IMR-90 (cell line): ENCODE results near the gene NINJ2. TPM values are rescaled to one million over a fixed set of nuclear protein-coding genes. Genes with fewer than 3 reads are reported as not detected.

Source experiments
- ATAC-seq: fragments of 200-7000 bp; cut with Tn5 transposase; 2 replicates; pipeline ENCODE4 v1.9.1; 2020; ENCODE audit warnings: low read depth, mild to moderate bottlenecking, moderate library complexity
- BruUV-seq: library from RNA; stranded (reverse); fragments of 400-500 nt; replicated peaks from 2 replicates; lab custom pipeline; 2021; lab: Mats Ljungman, UMichigan
- CTCF ChIA-PET: fragments of 300-600 bp; formaldehyde crosslinking; extraction: SDS; loops from one replicate; lab custom pipeline; 2021; ENCODE audit warnings: antibody characterized with exemption; lab: Yijun Ruan, JAX
- POLR2A ChIA-PET: fragments of 300-600 bp; sonication (Branson Sonifier 250); formaldehyde crosslinking; loops from one replicate; lab custom pipeline; 2022; ENCODE audit warnings: antibody characterized with exemption; ENCODE audit not compliant: unreplicated experiment; lab: Charles Lee
- DNase-seq: peaks from one replicate; pipeline ENCODE4 v3.0.0; 2013
- H2AFZ ChIP-seq: replicated peaks from 2 replicates; pipeline ENCODE3; 2013; ENCODE audit warnings: low read length, mild to moderate bottlenecking; ENCODE audit not compliant: poor library complexity
- H2AK5ac ChIP-seq: 2 replicates; pipeline ENCODE4 v1.6.1; 2013; ENCODE audit warnings: low read depth, low read length, inconsistent platforms
- H2AK9ac ChIP-seq: replicated peaks from 2 replicates; pipeline ENCODE3; 2013; ENCODE audit warnings: mild to moderate bottlenecking, low read depth, low read length, moderate library complexity; ENCODE audit not compliant: poor library complexity
- H2BK120ac ChIP-seq: 2 replicates; pipeline ENCODE4 v1.6.1; 2013; ENCODE audit warnings: low read depth, low read length, inconsistent platforms
- H2BK15ac ChIP-seq: 3 replicates; pipeline ENCODE4 v1.6.1; 2013; ENCODE audit warnings: low read depth, low read length, inconsistent platforms
- H2BK20ac ChIP-seq: 2 replicates; pipeline ENCODE4 v1.6.1; 2013; ENCODE audit warnings: low read depth, mild to moderate bottlenecking, inconsistent platforms, low read length, moderate library complexity
- H2BK5ac ChIP-seq: 2 replicates; pipeline ENCODE4 v1.6.1; 2013; ENCODE audit warnings: mild to moderate bottlenecking, low read depth, low read length, inconsistent platforms; ENCODE audit not compliant: poor library complexity, severe bottlenecking
- H3K14ac ChIP-seq: replicated peaks from 2 replicates; pipeline ENCODE4 v1.6.1; 2013; ENCODE audit warnings: low read depth, low read length, inconsistent platforms
- H3K18ac ChIP-seq: 2 replicates; pipeline ENCODE4 v1.6.1; 2013; ENCODE audit warnings: low read depth, low read length, control low read depth
- H3K23ac ChIP-seq: 2 replicates; pipeline ENCODE4 v1.6.1; 2013; ENCODE audit warnings: low read depth, low read length, inconsistent platforms
- H3K27ac ChIP-seq: 2 replicates; pipeline ENCODE4 v1.5.1; 2013; ENCODE audit warnings: mild to moderate bottlenecking, control low read depth, low read length; ENCODE audit not compliant: insufficient read depth
- H3K27me3 ChIP-seq: 2 replicates; pipeline ENCODE4 v1.6.1; 2013; ENCODE audit warnings: low read length; ENCODE audit not compliant: control insufficient read depth, insufficient read depth
- H3K36me3 ChIP-seq: 2 replicates; pipeline ENCODE4 v1.6.1; 2013; ENCODE audit warnings: low read length, mixed read lengths; ENCODE audit not compliant: control insufficient read depth, insufficient read depth
- H3K4ac ChIP-seq: 2 replicates; pipeline ENCODE4 v1.6.1; 2013; ENCODE audit warnings: low read depth, low read length, inconsistent platforms
- H3K4me1 ChIP-seq: 2 replicates; pipeline ENCODE4 v1.6.1; 2013; ENCODE audit warnings: low read length, mixed read lengths; ENCODE audit not compliant: control insufficient read depth, insufficient read depth
- H3K4me2 ChIP-seq: 2 replicates; pipeline ENCODE4 v1.6.1; 2013; ENCODE audit warnings: low read depth, mild to moderate bottlenecking, control low read depth, low read length, moderate library complexity
- H3K4me3 ChIP-seq: 2 replicates; pipeline ENCODE4 v1.5.1; 2013; ENCODE audit warnings: low read depth, mild to moderate bottlenecking, control low read depth, low read length, moderate library complexity; ENCODE audit not compliant: insufficient read depth
- H3K56ac ChIP-seq: 2 replicates; pipeline ENCODE4 v1.6.1; 2013; ENCODE audit warnings: low read length, inconsistent platforms; ENCODE audit not compliant: insufficient read depth; ENCODE audit errors: extremely low read depth
- H3K79me1 ChIP-seq, 2 experiments: 2 replicates each; pipeline ENCODE4 v1.6.1; 2013; ENCODE audit warnings: low read length in 2 of 2, inconsistent platforms in 1 of 2, low read depth in 1 of 2
- H3K9ac ChIP-seq: 2 replicates; pipeline ENCODE4 v1.6.1; 2013; ENCODE audit warnings: low read depth, low read length, control low read depth
- H3K9me1 ChIP-seq: 2 replicates; pipeline ENCODE4 v1.6.1; 2013; ENCODE audit warnings: low read length, inconsistent platforms; ENCODE audit not compliant: insufficient read depth
- H3K9me3 ChIP-seq: 2 replicates; pipeline ENCODE4 v1.6.1; 2013; ENCODE audit warnings: low read length; ENCODE audit not compliant: control insufficient read depth, insufficient read depth
- H4K20me1 ChIP-seq: 2 replicates; pipeline ENCODE4 v1.6.1; 2013; ENCODE audit warnings: low read length, inconsistent platforms; ENCODE audit not compliant: insufficient read depth
- H4K5ac ChIP-seq: 2 replicates; pipeline ENCODE4 v1.6.1; 2013; ENCODE audit warnings: mild to moderate bottlenecking, low read depth, low read length, control low read depth
- H4K8ac ChIP-seq, 2 experiments: 2 replicates each; pipeline ENCODE4 v1.6.1; 2013; ENCODE audit warnings: low read depth in 2 of 2, low read length in 2 of 2, control low read depth in 1 of 2, inconsistent platforms in 1 of 2
- H4K91ac ChIP-seq: 2 replicates; pipeline ENCODE4 v1.6.1; 2013; ENCODE audit warnings: low read depth, low read length, inconsistent platforms; ENCODE audit not compliant: insufficient read depth
- BHLHE40 ChIP-seq: fragments of 150-350 bp; IDR thresholded peaks from 2 replicates; pipeline ENCODE4 v1.6.1; 2016; ENCODE audit warnings: mild to moderate bottlenecking, low read depth, low read length
- CEBPB ChIP-seq: IDR thresholded peaks from 2 replicates; pipeline ENCODE4 v1.6.1; 2012; ENCODE audit warnings: low read depth, low read length, improper control_type of control experiment
- NFE2L2 ChIP-seq: fragments of 150-350 bp; IDR thresholded peaks from 2 replicates; pipeline ENCODE4 v1.6.1; 2016; ENCODE audit warnings: low read depth, mild to moderate bottlenecking, low read length
- RFX5 ChIP-seq: IDR thresholded peaks from 2 replicates; pipeline ENCODE4 v1.8.0; 2012; ENCODE audit warnings: low read depth, mild to moderate bottlenecking, low read length, moderate library complexity
- WGBS, 2 experiments: methylation state at CpG; one replicate each; pipeline versions ENCODE4 v1.1.5 to v1.1.7; 2013; ENCODE audit warnings: missing lambda C conversion rate in 2 of 2; ENCODE audit not compliant: insufficient read length in 1 of 2; ENCODE audit errors: extremely low coverage in 2 of 2; 5-methylcytosine and 5-hydroxymethylcytosine counted together
- dilution Hi-C: fragments of 300-500 bp; cut with HindIII; formaldehyde crosslinking; loops from one replicate; pipeline ENCODE4 v1.14.3; 2018; ENCODE audit warnings: low sequenced_read_pairs; ENCODE audit not compliant: unreplicated experiment
- in situ Hi-C: fragments of 300-500 bp; cut with MboI; formaldehyde crosslinking; loops from 3 replicates; pipeline ENCODE4 v1.14.3; 2019; ENCODE audit warnings: low sequenced_read_pairs, inconsistent platforms, mixed read lengths
- intact Hi-C: fragments of 100-400 bp; cut with micrococcal nuclease; formaldehyde crosslinking; loops from 2 replicates; pipeline ENCODE4 v1.10.0; 2022
- polyA plus RNA-seq, 3 experiments: library from polyadenylated mRNA; depleted of rRNA; stranded (reverse); fragments of >200 nt; gene quantifications; 2 replicates each; pipeline ENCODE4 v1.2.3, GENCODE V29; 2012; ENCODE audit warnings: low replicate concordance in 1 of 3
- total RNA-seq: library from RNA; depleted of rRNA; stranded (reverse); fragments of >200 nt; gene quantifications from 2 replicates; pipeline ENCODE4 v1.2.3, GENCODE V29; 2012

Gene NINJ2
- total and polyA plus RNA-seq, 2 of the 4 experiments (the other 2 are of a cell fraction) = not detected

- TF ChIP-seq RFX5 = no peak
Measured at GRCh38 chr12:539540-540310, 123.5 kb downstream of the NINJ2 start (continued).

DNA sequence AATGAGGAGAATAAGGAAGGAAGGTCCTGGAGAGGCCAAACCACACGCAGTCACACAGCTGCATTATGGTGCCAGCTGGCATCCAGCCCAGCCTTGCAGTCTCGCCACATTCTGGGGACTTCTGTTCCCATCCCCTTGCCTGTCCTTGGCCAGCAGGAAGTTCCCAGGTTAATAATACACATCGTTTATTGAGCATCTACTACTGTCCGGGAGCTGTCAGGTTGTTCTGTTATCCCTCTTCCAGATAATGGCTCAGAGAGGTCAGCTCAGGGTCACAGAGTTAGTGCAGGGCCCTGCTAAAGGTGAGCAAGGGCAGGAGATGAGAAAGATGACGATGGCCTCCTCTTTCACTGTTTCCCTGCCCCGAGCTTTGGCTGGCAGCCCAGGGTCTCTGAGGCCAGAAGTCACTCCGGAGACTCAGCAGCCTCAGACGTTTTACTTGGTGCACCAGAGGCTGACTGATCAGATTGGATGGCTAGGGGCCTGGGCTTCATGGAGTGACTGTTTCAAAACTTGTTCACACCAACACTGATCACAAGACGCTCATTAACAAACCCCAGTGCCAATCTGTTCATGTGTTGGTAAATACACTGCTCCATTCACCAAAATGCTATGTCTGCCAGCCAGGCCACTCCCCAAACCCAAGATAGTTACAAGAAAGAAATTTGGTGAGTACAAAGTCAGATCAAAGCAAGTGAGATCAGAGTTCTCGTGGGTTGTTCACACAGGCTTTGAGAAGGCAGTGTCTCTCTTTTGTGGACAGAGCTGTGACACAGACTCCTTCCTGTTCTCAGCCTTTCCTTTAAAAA, 124.3 kb downstream of the NINJ2 start:
- ChIA-PET CTCF (interaction anchor here (0.5 kb wide), 1 partner anchor 149 kb away, joined by 3 read pairs; no protein-coding TSS in a partner anchor), POLR2A (no interaction called here)
- Histone ChIP-seq H4K8ac (no peak overlapping the region), H3K18ac (no peak overlapping the region), H3K27ac (no peak overlapping the region), H3K4ac (no peak overlapping the region), H3K27me3 (peaks cover 45% of the 10 kb centered on the region), H3K36me3 (no peaks in the 10 kb centered on the region), H3K4me2 (no peak overlapping the region), H3K9ac (no peak overlapping the region), H4K91ac (no peak overlapping the region), H3K4me1 (no peaks in the 10 kb centered on the region), H3K56ac (no peak overlapping the region), H2BK120ac (no peak overlapping the region), H2BK20ac (no peak overlapping the region), H4K20me1 (no peaks in the 10 kb centered on the region), H3K23ac (no peak overlapping the region), H3K79me1 (no peaks in the 10 kb centered on the region), H3K9me3 (no peaks in the 10 kb centered on the region), H2AK9ac (peak overlapping the region; percentile 68), H2BK5ac (no peak overlapping the region), H3K4me3 (no peak overlapping the region), H3K9me1 (no peaks in the 10 kb centered on the region), H2BK15ac (no peak overlapping the region), H2AK5ac (no peak overlapping the region), H4K5ac (no peak overlapping the region), H3K14ac (no peak overlapping the region), H2AFZ (no peak overlapping the region)
- in situ Hi-C loops = loop anchor here (5.0 kb wide), 1 partner anchor 92 kb away; no protein-coding TSS in a partner anchor
- DNase-seq = peak; percentile 42
- no peak; the same call in 1 of the 2 replicates for ATAC-seq
- WGBS, 2 experiments = 20% methylated on average over 1 of the region's 10 CpGs; no CpG with 5 or more reads in 1 of the 2 experiments
- dilution Hi-C loops = no loop called here
- TF ChIP-seq CEBPB (no peak), BHLHE40 (no peak), NFE2L2 (no peak)
- intact Hi-C loops = no loop called here
- BruUV-seq = no TSS peak
